ENCODE results near the gene INTS3. TPM values are rescaled to one million over a fixed set of nuclear protein-coding genes. Genes with fewer than 3 reads are reported as not detected.

The INTS3 gene
- total RNA-seq, 1 donor from 2014 or later, result 88.6 TPM

DNA sequence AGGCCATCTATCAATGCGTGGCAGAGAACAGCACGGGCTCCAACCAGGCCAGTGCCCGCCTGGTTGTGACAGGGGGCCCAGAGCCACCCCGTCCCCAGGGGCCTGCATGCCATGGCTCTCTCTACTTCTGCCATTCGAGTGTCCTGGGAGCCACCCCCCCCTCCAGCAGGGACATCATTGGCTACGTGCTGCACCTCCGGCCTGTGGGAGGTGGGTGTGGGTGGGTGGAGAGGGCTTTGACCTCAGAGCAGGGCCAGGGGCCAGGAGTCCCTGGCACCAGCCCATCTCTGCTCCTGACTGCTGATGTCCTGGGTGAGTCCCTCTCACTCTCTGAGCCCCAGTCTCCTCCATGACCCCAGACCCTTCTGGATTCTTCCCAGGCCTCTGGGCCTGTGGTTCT, 72.7 kb downstream of the INTS3 start:
- intact Hi-C loops (cut with micrococcal nuclease), result no loop called here
- ATAC-seq (ENCODE audit: low read depth) (no peak), DNase-seq (no peak)
- Mint-ChIP-seq H3K27me3 (no peaks in the 10 kb centered on the region), H3K4me1 (peaks cover 31% of the 10 kb centered on the region), H3K36me3 (ENCODE audit: low read depth) (peaks cover 8% of the 10 kb centered on the region), H3K9me3 (no peaks in the 10 kb centered on the region), H3K27ac (no peak overlapping the region), H3K4me3 (no peak overlapping the region)
- TF ChIP-seq, protein P1, sequence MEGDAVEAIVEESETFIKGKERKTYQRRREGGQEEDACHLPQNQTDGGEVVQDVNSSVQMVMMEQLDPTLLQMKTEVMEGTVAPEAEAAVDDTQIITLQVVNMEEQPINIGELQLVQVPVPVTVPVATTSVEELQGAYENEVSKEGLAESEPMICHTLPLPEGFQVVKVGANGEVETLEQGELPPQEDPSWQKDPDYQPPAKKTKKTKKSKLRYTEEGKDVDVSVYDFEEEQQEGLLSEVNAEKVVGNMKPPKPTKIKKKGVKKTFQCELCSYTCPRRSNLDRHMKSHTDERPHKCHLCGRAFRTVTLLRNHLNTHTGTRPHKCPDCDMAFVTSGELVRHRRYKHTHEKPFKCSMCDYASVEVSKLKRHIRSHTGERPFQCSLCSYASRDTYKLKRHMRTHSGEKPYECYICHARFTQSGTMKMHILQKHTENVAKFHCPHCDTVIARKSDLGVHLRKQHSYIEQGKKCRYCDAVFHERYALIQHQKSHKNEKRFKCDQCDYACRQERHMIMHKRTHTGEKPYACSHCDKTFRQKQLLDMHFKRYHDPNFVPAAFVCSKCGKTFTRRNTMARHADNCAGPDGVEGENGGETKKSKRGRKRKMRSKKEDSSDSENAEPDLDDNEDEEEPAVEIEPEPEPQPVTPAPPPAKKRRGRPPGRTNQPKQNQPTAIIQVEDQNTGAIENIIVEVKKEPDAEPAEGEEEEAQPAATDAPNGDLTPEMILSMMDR (IDR thresholded peaks at IDR 0.05), result no peak
- ChIA-PET CTCF (interaction anchor here (1.2 to 1.7 kb wide), 2 partner anchors 145 to 186 kb away, joined by 4 to 6 read pairs; partner anchors contain the start of gene RAB13), POLR2A (no interaction called here)

DNA sequence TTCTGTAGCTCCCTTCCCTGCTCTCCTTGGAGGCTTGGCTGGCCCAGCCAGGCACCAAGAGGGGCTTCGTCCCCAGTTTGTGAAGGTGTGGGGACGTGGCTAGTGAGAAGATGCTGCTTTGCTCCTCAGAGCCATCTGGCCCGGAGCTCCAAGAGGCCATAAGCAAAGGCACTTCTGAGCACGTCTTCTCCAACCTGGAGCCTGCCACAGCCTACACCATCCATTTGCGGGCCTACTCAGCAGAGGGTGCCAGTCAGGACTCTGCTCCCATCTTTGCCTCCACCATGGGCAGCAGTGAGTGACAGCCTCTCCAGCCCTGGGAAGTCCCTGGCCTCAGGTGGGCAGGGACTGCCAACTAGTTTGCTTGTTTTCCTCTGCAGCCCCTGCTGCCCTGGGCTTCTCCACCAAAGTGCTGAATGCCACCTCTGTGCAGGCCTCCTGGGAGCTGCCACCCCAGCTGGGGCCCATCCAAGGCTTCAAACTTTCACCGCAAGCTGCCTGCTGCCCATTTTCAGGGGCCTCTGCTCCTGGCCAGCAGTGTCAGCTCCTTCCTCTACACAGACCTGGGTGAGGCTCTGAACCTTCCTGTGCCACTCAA, 73.3 kb downstream of the INTS3 start:
- peaks cover 9% of the 10 kb centered on the region for H3K36me3 Mint-ChIP-seq (ENCODE audit: low read depth)
- H3K27ac Mint-ChIP-seq, result no peak overlapping the region
- no peak for DNase-seq
- no peaks in the 10 kb centered on the region for H3K27me3 Mint-ChIP-seq
- intact Hi-C loops (cut with micrococcal nuclease), result no loop called here
- no peak for ATAC-seq (ENCODE audit: low read depth)
- no peak overlapping the region for H3K4me3 Mint-ChIP-seq
- POLR2A ChIA-PET, result interaction anchor here (0.6 to 1.0 kb wide), 3 partner anchors 47 to 189 kb away, joined by 3 to 4 read pairs (median 3); partner anchors contain the start of genes INTS3 and RPS27
- CTCF ChIA-PET, result interaction anchor here (1.2 to 1.7 kb wide), 2 partner anchors 144 to 186 kb away, joined by 4 to 6 read pairs; partner anchors contain the start of gene RAB13
- TF ChIP-seq, protein P1 (IDR thresholded peaks at IDR 0.05), result no peak
- peaks cover 37% of the 10 kb centered on the region for H3K4me1 Mint-ChIP-seq
- H3K9me3 Mint-ChIP-seq, result no peaks in the 10 kb centered on the region

DNA sequence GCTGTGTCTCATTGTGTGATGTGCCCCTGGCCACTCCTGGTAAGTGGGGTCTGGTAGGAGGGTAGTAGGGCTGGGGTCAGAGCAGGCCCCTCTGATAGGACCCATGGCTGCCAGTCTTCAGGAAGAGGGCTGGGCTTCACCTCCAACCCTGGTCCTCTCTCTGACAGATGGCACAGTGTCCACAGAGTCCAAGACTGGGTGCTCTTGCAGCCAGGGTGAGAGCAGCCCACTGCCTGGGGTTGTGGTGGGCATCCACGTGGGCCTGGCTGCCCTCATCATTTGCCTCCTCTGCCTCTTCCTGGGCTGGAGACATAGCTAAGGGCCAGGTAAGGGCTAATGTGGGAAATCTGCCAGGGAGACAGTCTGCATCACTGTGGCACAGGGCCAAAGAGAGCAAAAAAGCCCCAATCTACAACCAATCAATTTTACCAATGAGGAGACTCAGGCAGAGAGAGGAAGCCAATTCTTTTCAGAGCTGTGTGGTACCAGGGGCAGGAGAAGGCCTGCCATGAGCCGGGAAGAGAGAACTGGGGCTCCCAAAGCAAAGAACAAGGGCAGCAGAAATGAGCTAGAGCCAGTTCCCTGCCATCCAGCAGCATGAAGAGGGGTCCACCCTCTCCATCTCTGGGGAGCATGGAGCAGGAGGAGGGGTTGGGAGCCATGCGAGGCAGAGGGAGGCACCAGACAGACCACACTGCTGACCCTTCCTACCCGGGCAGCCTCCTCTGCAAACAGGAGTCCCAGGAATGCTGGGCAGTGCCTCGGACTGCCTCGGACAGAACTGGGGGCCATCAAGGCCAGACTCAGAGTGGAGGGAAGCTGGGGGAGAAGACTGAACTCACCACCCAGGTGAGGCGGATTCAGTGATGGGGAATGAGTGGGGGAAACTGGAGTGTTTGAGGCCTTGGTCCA, 74.2 kb downstream of the INTS3 start:
- intact Hi-C loops (cut with micrococcal nuclease), result no loop called here
- H3K27ac Mint-ChIP-seq, result no peak overlapping the region
- TF ChIP-seq, protein P1 (IDR thresholded peaks at IDR 0.05), result no peak
- H3K36me3 Mint-ChIP-seq (ENCODE audit: low read depth), result peaks cover 15% of the 10 kb centered on the region
- ChIA-PET CTCF (interaction anchor here (1.1 to 1.7 kb wide), 2 partner anchors 185 to 291 kb away, joined by 3 to 6 read pairs; partner anchors contain the start of gene RAB13), POLR2A (interaction anchor here (0.6 to 1.8 kb wide), 7 partner anchors 19 to 188 kb away, joined by 3 to 8 read pairs (median 4); partner anchors contain the start of genes INTS3, RAB13 and RPS27)
- peaks cover 42% of the 10 kb centered on the region for H3K4me1 Mint-ChIP-seq
- DNase-seq (no peak), ATAC-seq (ENCODE audit: low read depth) (no peak)
- no peaks in the 10 kb centered on the region for H3K27me3 Mint-ChIP-seq
- no peak overlapping the region for H3K4me3 Mint-ChIP-seq
- H3K9me3 Mint-ChIP-seq, result no peaks in the 10 kb centered on the region

DNA sequence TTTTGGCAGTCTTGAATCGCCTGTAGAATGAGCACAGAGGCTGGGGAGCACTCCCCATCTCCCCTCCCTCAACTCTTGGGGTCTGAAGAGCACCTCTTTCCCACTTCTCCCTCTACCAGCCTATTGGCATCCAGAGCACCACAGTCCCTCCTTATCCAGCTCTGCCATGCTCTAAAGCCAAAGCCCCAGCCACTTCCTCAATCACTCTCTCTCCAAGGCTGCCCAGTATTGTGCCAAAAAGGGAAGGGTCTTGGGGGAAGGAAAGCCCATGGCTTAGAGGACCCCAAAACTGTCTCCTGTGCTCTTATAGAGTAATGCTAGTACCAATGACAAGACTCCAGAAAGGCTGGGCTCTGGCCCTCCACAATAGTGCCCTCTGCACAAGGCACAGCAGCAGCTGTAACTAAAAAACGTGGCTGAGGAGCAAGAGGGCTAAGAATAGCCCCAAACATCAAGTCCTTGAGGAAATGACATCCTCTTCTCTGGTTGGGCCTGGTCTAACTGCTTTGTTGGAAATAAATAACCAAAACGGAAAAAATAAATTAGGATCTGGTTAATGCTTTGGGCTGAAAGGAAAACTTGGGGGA, 75.7 kb downstream of the INTS3 start:
- no peaks in the 10 kb centered on the region for H3K27me3 Mint-ChIP-seq
- no peak overlapping the region for H3K4me3 Mint-ChIP-seq
- H3K27ac Mint-ChIP-seq, result peak overlapping the region; percentile 50
- TF ChIP-seq, protein P1 (IDR thresholded peaks at IDR 0.05), result no peak
- intact Hi-C loops (cut with micrococcal nuclease), result loop anchor here (2.0 kb wide), 1 partner anchor 13 kb away; no protein-coding TSS in a partner anchor
- peaks cover 27% of the 10 kb centered on the region for H3K36me3 Mint-ChIP-seq (ENCODE audit: low read depth)
- no peaks in the 10 kb centered on the region for H3K9me3 Mint-ChIP-seq
- DNase-seq, result no peak
- H3K4me1 Mint-ChIP-seq, result peaks cover 34% of the 10 kb centered on the region
- POLR2A ChIA-PET, result interaction anchor here (0.8 to 4.9 kb wide), 4 partner anchors 142 to 187 kb away, joined by 3 to 19 read pairs (median 6); partner anchors contain the start of genes DENND4B, JTB, RAB13 and RPS27
- CTCF ChIA-PET, result interaction anchor here (1.1 kb wide), 1 partner anchor 17 kb away, joined by 3 read pairs; no protein-coding TSS in a partner anchor
- no peak for ATAC-seq (ENCODE audit: low read depth)

Data from activated B cell treated with CpG ODN at 0.5 μM for 24 hours (primary cell).